ENCODE measurements around the gene TYK2. TPM values are rescaled to one million over a fixed set of nuclear protein-coding genes. Genes with fewer than 3 reads are reported as not detected.
A peak's percentile ranks its signal among the peaks of the same experiment; 100 is the strongest.

The TYK2 gene

DNA sequence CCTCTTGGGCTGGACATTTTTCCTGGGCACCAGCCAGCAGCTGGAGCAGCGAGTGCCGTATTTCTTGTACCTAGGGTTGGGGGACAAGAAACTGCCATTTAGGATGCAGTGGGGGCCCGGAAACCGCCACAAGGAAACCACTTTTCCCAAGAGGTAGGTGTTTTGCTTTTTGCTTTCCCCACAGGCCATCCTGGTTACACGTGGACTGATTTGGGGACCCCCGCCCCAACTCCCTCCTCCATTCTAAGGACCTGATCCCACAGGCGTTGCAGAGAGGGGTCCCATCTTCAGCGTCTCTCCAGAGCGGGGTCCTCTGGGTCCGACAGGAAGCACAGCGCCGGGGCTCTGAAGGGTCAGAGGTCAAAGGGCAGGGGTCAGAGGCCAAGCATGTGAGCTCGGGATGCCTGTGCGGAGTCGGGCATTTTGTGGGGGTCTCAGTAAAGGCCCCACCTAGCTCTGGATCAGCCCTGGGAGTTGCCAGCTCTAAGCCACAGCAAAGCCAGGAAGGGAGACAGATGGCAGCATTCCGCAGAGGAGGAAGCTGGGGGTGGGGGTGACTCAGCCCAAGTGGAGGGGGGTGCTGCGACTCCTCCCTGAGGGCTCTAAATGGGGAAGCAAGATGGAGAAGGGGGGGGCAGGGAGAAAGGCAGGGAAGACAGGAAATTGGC is 75.1 kb downstream of the TYK2 start:
- H3K36me3 ChIP-seq (ENCODE audit: control insufficient read depth in 1 of 2, insufficient read depth in 2 of 2, low read depth in 1 of 2, low read length in 2 of 2): peaks cover 6 to 34% of the 10 kb centered on the region in 2 experiments
- H3K4ac ChIP-seq (ENCODE audit: low read depth in 1 of 2, low read length in 2 of 2): no peak overlapping the region
- H3K4me1 ChIP-seq (ENCODE audit: control insufficient read depth, insufficient read depth, low read depth, low read length): no peaks in the 10 kb centered on the region
- H2BK12ac ChIP-seq (ENCODE audit: low read length in 2 of 2): no peak overlapping the region
- H2AK5ac ChIP-seq (ENCODE audit: low read length, severe bottlenecking): no peak overlapping the region
- no peak for DNase-seq
- H3K9ac ChIP-seq (ENCODE audit: low read length): no peak overlapping the region
- no peak overlapping the region for H3K14ac ChIP-seq (ENCODE audit: low read length in 2 of 2)
- H2BK5ac ChIP-seq (ENCODE audit: low read depth, low read length, poor library complexity, severe bottlenecking): no peak overlapping the region
- no peak overlapping the region for H4K8ac ChIP-seq (ENCODE audit: low read length)
- no peak overlapping the region for H2BK120ac ChIP-seq (ENCODE audit: low read depth, low read length)
- H2AFZ ChIP-seq (ENCODE audit: low read depth, low read length): no peak overlapping the region
- no peaks in the 10 kb centered on the region for H3K9me3 ChIP-seq (ENCODE audit: control insufficient read depth, low read length)
- peaks cover 0 to under 1% of the 10 kb centered on the region in 2 experiments for H3K27me3 ChIP-seq (ENCODE audit: control insufficient read depth in 1 of 2, insufficient read depth in 1 of 2, low read length in 2 of 2)
- 86% methylated on average over 17 of the region's 17 CpGs for WGBS
- H3K4me3 ChIP-seq (ENCODE audit: insufficient read depth in 1 of 2, low read depth in 1 of 2, low read length in 2 of 2): no peak overlapping the region
- no peaks in the 10 kb centered on the region for H3K79me1 ChIP-seq (replicated peaks; ENCODE audit: low read length, poor library complexity, severe bottlenecking)
- H3K23ac ChIP-seq (ENCODE audit: low read length in 2 of 2): no peak overlapping the region
- H3K18ac ChIP-seq (ENCODE audit: low read depth in 1 of 2, low read length in 2 of 2): no peak overlapping the region
- no peak overlapping the region for H3K27ac ChIP-seq (ENCODE audit: low read length, poor library complexity, severe bottlenecking)
- no peak overlapping the region for H3K4me2 ChIP-seq (ENCODE audit: low read length, poor library complexity, severe bottlenecking)
- H2BK15ac ChIP-seq (ENCODE audit: low read depth, poor library complexity, severe bottlenecking): peak overlapping the region; percentile 37
- H4K91ac ChIP-seq (ENCODE audit: low read length): no peak overlapping the region

Small RNAs within 50 kb of the gene (small RNA-seq; reads per million reads assigned to genes)
- not detected for gene AC011511.1 (ENCODE audit: low read depth)
- gene AC011511.4 (ENCODE audit: low read depth): not detected
